HEK293 (cell line): Measurements from ENCODE around the gene MYO9B.

Experiments
- CTCF ChIP-seq: fragments of 450-650 bp; formaldehyde crosslinking; IDR thresholded peaks from 2 replicates; pipeline ENCODE4 v1.5.1; 2016; ENCODE audit warnings: missing biosample characterization, missing genetic modification characterization
- GLIS2 ChIP-seq: fragments of 450-650 bp; formaldehyde crosslinking; IDR thresholded peaks from 2 replicates; pipeline ENCODE4 v1.5.1; 2016; ENCODE audit warnings: missing biosample characterization, missing genetic modification characterization
- KLF1 ChIP-seq: fragments of 450-650 bp; formaldehyde crosslinking; IDR thresholded peaks from 2 replicates; pipeline ENCODE4 v1.5.1; 2016; ENCODE audit warnings: missing biosample characterization, missing genetic modification characterization
- PBX3 ChIP-seq: sonication (generic); formaldehyde crosslinking; IDR thresholded peaks from 2 replicates; pipeline ENCODE4 v1.8.1; 2022; ENCODE audit warnings: mild to moderate bottlenecking, moderate library complexity, missing genetic modification reagents
- PRDM1 ChIP-seq: fragments of 450-650 bp; formaldehyde crosslinking; IDR thresholded peaks from 2 replicates; pipeline ENCODE4; 2016; ENCODE audit warnings: missing biosample characterization, missing genetic modification characterization
- SP2 ChIP-seq: fragments of 450-650 bp; formaldehyde crosslinking; IDR thresholded peaks from 2 replicates; pipeline ENCODE4 v1.5.1; 2016; ENCODE audit warnings: missing biosample characterization, missing genetic modification characterization
- ZNF138 ChIP-seq: fragments of 450-650 bp; formaldehyde crosslinking; IDR thresholded peaks from 2 replicates; pipeline ENCODE4 v1.5.1; 2016; ENCODE audit warnings: missing biosample characterization, missing genetic modification characterization, borderline replicate concordance
- ZNF513 ChIP-seq: fragments of 450-650 bp; IDR thresholded peaks from 2 replicates; pipeline ENCODE4 v1.5.1; 2018; ENCODE audit warnings: missing biosample characterization, missing genetic modification characterization
- ZNF561 ChIP-seq: fragments of 450-650 bp; IDR thresholded peaks from 2 replicates; pipeline ENCODE4 v1.5.1; 2018; ENCODE audit warnings: missing biosample characterization, missing genetic modification characterization, borderline replicate concordance
- ZNF580 ChIP-seq: fragments of 450-650 bp; formaldehyde crosslinking; IDR thresholded peaks from 2 replicates; pipeline ENCODE4 v1.5.1; 2016; ENCODE audit warnings: missing biosample characterization, missing genetic modification characterization
- ZSCAN4 ChIP-seq: fragments of 450-650 bp; formaldehyde crosslinking; IDR thresholded peaks from 2 replicates; pipeline ENCODE4 v1.5.1; 2017; ENCODE audit warnings: missing biosample characterization, missing genetic modification characterization

- TF ChIP-seq PBX3 (CRISPR knock-in tag), result no peak
- TF ChIP-seq ZNF580, result no peak
- no peak for TF ChIP-seq CTCF (tag by site-specific recombination)
- TF ChIP-seq KLF1 (tag by site-specific recombination), result no peak
- TF ChIP-seq GLIS2 (tag by site-specific recombination), result no peak
- TF ChIP-seq ZNF513 (tag by site-specific recombination), result no peak
- TF ChIP-seq ZNF138 (tag by site-specific recombination), result no peak
- no peak for TF ChIP-seq PRDM1 (tag by site-specific recombination)
- TF ChIP-seq SP2 (tag by site-specific recombination), result no peak
- no peak for TF ChIP-seq ZNF561
- no peak for TF ChIP-seq ZSCAN4 (tag by site-specific recombination)
These were observed 61.8 kb downstream of the MYO9B start for GRCh38 chr19:17137417-17137816.
